ENCODE results near the gene RAB31.

Gene RAB31

GRCh38 chr18:9710037-9710436 is 1.9 kb downstream of the RAB31 start:
- no peak for TF ChIP-seq CTCF (IDR thresholded peaks at IDR 0.05)

DNA sequence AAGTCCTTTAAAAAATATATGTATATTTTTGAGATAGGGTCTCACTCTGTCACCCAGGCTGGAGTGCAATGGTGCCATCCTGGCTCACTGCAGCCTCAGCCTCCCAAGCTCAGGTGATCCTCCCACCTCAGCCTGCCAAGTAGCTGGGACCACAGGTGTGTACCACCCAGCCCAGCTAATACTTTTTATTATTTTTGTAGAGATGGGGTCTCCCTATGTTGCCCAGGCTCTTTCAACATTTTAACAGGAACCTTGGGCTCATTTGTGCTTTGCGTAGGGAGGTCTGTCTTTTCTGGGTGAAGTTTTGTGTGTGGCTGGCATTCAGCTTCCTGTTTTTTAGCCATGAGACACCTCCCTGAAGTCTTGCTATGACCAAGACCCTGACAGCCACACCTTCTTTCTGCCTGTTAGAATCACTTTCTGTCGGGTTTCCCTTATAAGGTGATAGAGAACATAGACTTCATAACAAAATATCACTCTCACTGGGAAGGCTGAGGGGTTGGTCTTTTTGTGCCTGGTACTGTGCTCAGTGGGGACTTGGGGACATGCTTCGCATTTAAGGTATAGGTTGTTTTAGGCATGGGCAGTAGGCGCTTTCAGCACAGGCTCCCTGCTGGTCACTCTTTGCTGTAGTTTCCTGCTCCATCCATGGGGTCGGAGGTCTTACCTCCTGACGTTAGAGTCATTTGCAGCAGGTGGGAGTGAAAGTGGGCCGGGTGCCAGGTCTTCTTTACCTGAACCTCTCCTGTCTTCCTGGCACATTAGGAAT is 3.4 kb downstream of the RAB31 start:
- TF ChIP-seq CTCF (IDR thresholded peaks at IDR 0.05) = no peak

- no peak for TF ChIP-seq CTCF (IDR thresholded peaks at IDR 0.05)
Measured at GRCh38 chr18:9712130-9712577, 4.1 kb downstream of the RAB31 start.

- TF ChIP-seq CTCF (IDR thresholded peaks at IDR 0.05) = no peak
Measured at GRCh38 chr18:9712611-9713010, 4.5 kb downstream of the RAB31 start.

DNA sequence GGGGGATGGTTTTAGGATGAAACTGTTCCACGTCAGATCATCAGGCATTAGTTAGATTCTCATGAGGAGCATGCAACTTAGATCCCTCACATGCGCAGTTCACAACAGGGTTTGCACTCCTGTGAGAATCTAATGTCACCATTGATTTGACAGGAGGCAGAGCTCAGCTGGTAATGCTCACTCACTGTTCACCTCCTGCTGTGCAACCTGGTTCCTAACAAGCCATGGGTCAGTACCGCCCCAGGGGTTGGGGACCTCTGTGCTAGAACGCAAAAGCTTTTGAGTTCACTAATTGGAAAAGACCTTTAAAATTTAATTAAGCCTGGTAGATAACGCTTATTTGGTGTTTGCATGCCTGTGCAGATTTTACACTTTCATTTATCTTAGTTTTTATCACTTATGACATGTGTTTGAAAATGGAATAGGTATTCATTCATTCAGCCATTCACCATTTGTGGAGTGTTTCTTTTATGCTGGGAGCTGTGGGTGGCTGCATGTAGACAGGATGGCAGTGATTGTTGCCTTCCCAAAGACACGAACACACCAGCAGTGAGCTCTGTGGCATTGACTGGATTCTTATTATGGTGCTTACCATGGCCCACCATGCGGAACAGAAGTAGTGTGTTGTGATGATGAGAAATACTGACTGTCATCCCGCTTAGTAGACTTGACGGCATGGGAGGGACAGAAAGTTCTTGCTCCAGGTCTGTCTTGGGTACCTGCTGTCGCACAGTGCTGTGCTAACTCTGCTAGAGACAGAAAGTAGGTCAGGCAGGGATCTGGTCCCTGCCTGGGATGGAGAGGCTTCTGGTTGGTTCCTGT is 6.4 kb downstream of the RAB31 start:
- TF ChIP-seq CTCF (IDR thresholded peaks at IDR 0.05) = no peak

DNA sequence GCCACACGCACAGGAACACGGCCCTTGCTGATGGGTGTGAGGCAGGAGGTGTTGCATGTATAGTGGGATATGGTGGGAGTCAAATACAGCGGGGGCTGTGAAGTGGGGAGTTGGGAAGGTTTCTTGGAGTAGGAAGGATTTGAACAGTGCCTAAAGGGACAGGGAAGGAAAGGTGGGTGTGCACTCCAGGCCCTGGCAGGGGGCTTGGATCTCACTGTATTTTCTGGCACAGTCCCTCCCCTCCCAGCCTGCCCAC is 6.9 kb downstream of the RAB31 start:
- no peak for TF ChIP-seq CTCF (IDR thresholded peaks at IDR 0.05)

DNA sequence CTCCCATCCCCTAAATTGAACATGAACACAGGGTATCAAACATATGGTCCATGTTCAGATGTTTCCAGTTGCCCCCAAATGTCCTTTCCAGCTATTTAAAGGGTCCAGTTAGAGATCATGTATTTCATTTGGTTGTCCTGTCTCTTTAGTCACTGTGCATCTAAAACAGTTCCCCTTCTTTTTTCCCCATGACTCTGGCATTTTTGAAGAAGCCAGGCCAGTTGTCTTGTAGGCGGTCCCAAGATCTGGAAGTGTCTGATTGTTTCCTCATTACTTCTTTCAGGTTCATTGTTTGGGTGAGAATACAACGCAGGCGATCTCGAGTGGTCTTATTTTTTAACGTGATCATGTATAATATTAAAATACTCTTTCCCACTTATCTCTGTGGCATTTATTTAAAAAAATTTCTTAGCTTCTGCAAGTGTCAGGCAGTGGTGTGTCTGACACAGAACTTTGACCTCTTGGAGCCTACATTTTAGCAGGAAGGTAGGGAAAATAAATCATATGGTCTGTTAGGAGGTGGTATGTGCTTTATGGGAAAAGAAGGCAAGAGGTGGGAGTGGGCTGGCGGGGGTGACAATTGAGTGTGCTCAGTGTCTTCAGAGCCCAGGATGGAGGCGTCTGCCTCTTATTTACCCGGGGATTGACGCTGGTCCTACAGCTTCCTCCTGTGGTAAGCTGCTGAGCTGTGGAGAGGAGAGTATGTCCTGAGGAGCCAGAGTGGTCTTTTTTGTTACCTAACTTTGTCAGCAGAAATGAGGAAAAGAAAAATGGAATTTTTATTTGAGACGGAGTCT is 8.1 kb downstream of the RAB31 start:
- TF ChIP-seq CTCF (IDR thresholded peaks at IDR 0.05) = no peak
